Fibroblast of skin of back (primary cell): ENCODE results near the gene ALOX5.
"Not testable (repeated sequence)": the region's sequence is repeated elsewhere in the genome, so short reads cannot be mapped to it uniquely, and the experiment has no call there.

Experiments used
- DNase-seq: peaks from one replicate; pipeline ENCODE4 v3.0.0-alpha.2; 2013

The ALOX5 gene

DNA sequence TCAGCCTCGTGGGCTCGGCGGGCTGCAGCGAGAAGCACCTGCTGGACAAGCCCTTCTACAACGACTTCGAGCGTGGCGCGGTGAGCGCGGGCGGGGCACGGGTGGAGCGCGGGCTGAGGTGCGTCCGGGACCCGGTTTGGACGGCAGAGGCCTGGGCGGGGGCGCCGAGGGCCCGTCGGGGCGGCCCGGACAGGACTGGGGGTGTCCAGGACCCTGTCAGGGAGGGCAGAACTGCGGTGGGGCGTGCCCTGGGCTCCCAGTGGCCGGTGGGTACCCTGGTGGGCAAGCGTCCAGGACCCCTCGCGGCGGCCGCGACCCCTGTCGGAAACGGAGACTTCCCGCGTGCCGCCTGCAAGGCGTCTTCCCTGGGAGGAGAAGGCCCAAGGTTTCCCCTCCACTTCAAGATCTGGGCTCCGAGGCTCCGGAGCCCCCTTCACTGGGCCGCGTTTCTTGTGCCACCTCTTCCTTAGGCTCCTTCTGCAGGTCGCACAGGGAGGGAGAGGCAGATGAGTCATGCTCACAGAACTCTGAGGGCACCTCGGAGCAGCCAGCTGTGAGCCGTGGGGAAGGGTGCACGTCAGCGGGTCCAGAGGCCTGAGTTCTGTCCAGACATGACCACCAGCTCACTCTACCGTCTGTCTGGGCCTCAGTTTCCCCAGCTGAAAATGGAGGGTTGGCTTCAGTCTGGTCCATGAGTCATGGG lies 485 bp downstream of the ALOX5 start:
- no peak for DNase-seq

DNA sequence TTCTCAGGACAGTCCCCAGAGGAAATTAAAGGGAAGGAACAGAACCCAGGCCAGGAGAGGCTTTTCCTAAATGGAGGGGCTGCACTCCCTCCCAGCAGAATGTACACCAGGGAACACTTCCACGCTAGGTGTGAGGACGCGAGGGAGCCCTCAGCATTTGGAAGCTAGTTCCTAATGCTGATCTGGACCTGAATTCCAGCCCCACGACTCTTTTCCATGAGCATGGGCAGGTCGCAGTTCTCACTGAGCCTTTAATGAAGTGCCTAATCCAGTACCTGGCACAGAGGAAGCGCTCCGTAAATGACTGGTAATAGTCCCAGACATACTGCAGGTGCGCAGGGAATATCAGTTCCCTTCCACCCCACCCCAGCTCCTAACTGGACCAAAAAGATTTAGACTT lies 1.1 kb downstream of the ALOX5 start:
- DNase-seq: no peak

- DNase-seq: no peak
Measured at GRCh38 chr10:45375716-45376231, 1.8 kb downstream of the ALOX5 start.

DNA sequence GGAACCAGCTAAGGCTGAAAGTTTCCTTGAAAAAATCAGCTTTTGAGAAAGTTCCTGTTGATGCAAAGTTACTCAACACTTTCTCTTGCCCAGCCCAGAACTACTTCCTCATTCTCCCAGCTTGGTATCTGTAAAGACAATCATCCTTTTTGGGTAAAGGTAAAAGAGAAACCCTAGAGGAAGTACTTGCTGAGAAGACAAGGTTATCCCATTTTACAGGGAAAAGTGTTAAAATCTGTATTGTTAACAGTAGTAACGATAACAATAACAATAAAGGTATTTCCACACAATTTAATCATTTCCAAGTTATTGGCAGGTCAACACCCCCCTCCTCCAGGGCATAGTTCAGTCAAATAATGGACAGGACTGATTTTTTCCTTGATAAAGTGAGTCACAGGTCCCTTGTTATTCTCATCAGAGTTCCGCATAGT lies 2.4 kb downstream of the ALOX5 start:
- no peak for DNase-seq

DNA sequence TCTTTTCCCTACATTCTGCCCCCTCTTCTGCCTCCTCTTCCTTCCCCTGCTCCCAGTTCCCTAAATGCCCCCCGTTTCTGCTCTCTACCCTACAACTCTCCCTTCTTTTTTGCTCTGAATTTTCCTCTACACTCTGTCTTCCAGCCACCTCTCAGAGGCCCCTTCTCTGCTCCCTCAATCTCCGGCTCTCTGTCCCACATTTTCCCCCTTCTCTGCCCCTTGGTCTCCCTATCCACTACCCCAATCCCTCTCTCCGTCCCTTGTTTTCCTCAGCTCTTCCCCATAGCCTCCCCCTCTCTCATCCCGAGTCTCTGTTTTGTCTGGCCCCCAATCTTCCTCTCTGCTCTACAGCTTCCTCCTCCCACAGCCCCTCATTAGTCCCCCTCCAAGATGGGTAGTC lies 3.3 kb downstream of the ALOX5 start:
- no peak for DNase-seq

DNA sequence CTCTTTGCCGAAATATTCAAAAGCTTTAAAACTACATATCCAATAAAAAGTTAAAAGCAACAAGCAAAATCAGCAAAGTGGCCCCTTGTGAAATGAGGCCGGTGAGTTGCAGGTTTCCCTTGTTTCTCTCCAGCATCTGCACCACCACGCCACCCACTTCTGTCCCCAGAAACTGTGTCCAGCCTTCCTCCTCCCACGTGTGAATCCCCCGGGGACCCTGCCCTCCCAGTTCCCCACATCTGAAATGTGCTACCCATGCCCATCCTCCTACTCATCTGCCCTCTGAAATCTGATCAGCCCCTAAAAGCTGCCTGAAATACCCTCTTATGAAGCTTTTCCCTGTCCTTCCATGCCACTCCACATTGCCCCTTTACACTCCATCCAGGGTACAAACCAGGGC lies 3.8 kb downstream of the ALOX5 start:
- no peak for DNase-seq

DNA sequence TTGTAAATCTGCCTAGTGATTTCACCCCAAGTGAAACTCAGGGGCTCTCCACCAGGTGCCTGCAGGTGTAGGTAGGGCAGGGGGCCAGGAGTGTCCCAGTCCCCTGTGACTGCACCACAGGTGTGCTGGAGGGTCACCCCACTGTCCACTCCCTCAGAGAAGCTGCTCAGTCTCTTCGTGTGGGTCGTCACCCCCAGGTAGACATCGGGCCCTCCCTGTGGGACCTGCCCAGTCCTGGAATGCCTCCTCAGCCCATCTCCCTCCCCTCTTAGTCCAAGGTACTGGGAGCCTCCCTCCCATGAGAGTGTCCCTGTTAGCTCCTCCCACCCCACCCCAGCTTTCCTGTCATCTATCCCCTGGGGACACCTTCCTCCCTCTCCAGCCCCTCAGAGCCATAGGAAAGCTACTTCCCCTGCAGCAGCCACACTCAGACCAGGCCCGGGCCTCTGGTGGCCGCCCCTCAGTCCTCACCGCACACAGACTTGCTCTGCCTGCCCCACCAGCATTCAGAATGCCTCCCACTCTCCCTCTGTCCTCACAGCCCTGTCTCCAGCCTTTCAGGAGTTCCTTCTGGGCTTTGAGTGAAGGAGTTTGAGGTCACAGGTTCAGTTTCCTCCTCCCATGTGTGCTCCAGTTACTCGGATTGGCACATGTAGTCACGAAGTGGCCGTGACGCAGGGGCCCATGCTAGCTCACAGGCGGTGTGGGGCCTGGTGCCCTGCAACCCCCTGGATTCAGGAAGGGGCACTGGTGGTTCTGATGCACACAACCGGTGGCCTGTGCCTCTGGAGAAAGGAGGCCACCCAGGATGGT lies 5.1 kb downstream of the ALOX5 start:
- DNase-seq: no peak

GRCh38 chr10:45379891-45380540 lies 6.0 kb downstream of the ALOX5 start:
- no peak for DNase-seq

- no peak for DNase-seq
Measured at GRCh38 chr10:45380903-45381620, 7.0 kb downstream of the ALOX5 start.

DNA sequence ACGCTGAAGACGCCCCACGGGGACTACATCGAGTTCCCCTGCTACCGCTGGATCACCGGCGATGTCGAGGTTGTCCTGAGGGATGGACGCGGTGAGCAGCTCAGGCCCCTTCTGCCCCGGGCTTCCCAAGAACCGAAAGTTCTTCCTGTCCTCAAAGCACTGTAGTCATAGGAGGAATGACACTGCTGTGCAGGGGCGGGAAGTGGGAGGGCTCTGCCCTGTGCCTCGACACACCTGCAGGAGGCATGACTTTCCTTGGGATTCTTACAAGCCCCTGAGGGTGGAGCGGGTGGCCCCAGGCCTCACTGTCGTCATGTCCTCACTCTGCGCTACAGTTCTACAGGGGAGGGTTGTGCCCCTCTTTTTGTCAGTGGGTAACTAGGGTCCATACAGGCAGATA lies 8.6 kb downstream of the ALOX5 start:
- DNase-seq: no peak

- DNase-seq: no peak
Measured at GRCh38 chr10:45383682-45384330, 9.8 kb downstream of the ALOX5 start.

DNA sequence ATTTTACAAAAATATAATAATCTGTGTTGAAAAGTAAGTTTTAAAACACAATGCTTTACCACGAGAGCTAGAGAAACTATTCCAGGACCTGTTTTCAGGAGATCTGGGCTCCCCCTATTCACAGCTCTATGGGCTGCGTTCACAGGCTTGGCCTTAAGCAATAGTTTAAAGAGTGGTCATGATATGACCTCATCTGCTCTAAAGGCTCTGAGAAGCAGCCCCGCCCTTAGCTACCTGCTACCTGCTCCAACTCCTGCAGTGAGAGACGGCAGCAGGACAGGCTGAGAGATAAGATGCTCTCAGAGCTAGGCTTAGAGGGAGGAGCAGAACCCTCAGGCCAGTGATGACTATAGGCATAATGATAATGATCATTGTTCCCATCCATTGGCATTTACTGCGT lies 12.6 kb downstream of the ALOX5 start:
- no peak for DNase-seq

GRCh38 chr10:45387096-45387893 lies 13.3 kb downstream of the ALOX5 start:
- DNase-seq: no peak

DNA sequence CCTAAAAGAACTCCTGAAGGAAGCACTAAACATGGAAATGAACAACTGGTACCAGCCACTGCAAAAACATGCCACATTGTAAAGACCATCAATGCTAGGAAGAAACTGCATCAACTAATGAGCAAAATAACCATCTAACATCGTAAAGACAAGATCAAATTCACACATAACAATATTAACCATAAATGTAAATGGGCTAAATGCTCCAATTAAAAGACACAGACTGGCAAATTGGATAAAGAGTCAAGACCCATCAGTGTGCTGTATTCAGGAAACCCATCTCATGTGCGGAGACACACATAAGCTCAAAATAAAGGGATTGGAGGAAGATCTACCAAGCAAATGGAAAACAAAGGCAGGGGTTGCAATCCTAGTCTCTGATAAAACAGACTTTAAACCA lies 15.7 kb downstream of the ALOX5 start:
- not testable (repeated sequence) for DNase-seq

DNA sequence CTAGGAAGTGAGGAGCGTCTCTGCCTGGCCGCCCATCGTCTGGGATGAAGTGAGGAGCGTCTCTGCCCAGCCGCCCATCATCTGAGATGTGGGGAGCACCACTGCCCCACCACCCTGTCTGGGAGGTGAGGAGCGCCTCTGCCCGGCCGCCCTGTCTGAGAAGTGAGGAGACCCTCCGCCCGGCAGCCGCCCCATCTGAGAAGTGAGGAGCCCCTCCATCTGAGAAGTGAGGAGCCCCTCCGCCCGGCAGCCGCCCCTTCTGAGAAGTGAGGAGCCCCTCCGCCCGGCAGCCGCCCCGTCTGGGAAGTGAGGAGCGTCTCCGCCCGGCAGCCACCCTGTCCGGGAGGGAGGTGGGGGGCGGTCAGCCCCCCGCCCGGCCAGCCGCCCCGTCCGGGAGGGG lies 17.6 kb downstream of the ALOX5 start:
- not testable (repeated sequence) for DNase-seq

DNA sequence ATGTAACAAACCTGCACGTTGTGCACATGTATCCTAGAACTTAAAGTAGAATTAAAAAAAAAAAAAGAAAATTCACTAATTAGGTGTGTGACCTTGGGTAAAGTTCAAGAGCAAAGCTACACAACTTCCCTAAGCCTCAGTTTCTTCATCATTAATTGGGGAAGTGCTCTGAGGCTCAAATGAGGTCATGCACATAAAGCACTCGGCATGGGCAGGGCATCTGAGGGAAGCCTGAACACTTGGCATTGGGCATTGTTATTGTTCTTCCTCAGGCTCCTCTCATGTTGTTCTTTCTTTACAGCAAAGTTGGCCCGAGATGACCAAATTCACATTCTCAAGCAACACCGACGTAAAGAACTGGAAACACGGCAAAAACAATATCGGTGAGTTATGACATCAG lies 21.5 kb downstream of the ALOX5 start:
- no peak for DNase-seq

DNA sequence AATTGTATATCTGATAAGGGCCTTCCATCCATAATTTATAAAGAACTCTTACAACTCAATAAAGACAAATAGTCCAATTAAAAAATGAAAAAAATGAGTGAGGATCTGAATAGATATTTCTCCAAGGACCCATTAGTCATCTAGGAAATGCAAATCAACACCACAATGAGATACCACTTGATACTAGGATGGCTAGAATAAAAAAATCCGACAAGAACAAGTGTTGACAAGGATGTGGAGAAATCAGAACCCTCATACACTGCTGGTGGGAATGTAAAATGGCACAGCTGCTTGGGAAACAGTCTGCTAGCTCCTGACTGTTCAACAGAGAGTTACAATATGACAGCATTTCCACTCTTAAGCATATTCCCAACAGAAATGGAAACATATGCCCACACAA lies 24.6 kb downstream of the ALOX5 start:
- no peak for DNase-seq

GRCh38 chr10:45399113-45399512 lies 25.1 kb downstream of the ALOX5 start:
- DNase-seq: no peak

DNA sequence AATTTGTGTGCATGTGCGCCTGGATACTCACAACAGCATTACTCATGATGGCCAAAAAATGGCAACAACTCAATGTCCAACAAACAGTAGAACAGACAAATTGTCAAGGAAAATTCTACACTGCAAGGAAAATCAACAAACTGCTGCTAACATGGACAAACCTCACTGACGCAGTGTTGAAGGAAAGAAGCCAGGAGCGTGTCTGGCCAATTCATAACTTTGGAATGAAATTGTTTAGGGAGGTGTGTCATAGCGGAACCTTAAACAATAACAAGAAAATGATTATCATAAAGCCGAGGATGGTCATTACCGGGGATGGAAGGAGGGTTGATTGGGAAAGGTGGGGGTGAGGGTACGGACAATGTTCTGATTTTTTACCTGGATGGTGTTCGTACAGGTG lies 29.1 kb downstream of the ALOX5 start:
- DNase-seq: no peak

GRCh38 chr10:45404087-45404769 lies 30.2 kb downstream of the ALOX5 start:
- no peak for DNase-seq

GRCh38 chr10:45404770-45405120 lies 30.7 kb downstream of the ALOX5 start:
- DNase-seq: no peak
